H1 (cell line): ENCODE results near the gene RAD50. TPM values are rescaled to one million over a fixed set of nuclear protein-coding genes. Genes with fewer than 3 reads are reported as not detected.
A peak's percentile ranks its signal among the peaks of the same experiment; 100 is the strongest.

Experiments
- CTCF ChIA-PET: fragments of 300-600 bp; sonication (Branson Sonifier 250); formaldehyde crosslinking; loops from one replicate; lab custom pipeline; 2021; ENCODE audit not compliant: partially characterized antibody; lab: Charles Lee
- POLR2A ChIA-PET: fragments of 300-600 bp; sonication (Branson Sonifier 250); formaldehyde crosslinking; loops from one replicate; lab custom pipeline; 2021; ENCODE audit warnings: inconsistent platforms; ENCODE audit not compliant: partially characterized antibody; lab: Charles Lee
- DNase-seq, 2 experiments: peaks; one replicate each; pipeline versions ENCODE4 v3.0.0 to v3.0.0-alpha.2; 2010 to 2022; ENCODE audit warnings: low spot score in 2 of 2, low read depth in 1 of 2, mixed read lengths in 1 of 2
- FAIRE-seq: peaks from 2 replicates; lab custom pipeline; 2011; peaks lifted over from hg19 to GRCh38; lab: Jason Lieb, UNC
- H2AFZ ChIP-seq: 2 replicates; pipeline ENCODE4 v1.8.1; 2012; ENCODE audit warnings: low read length, inconsistent platforms
- H2AK5ac ChIP-seq: 2 replicates; pipeline ENCODE4 v1.6.1; 2013; ENCODE audit warnings: low read depth, low read length
- H2BK120ac ChIP-seq: replicated peaks from 2 replicates; pipeline ENCODE3; 2013; ENCODE audit warnings: low read depth, low read length, inconsistent platforms
- H2BK12ac ChIP-seq: 2 replicates; pipeline ENCODE4 v1.6.1; 2013; ENCODE audit warnings: low read depth, low read length
- H2BK15ac ChIP-seq: 2 replicates; pipeline ENCODE4 v1.6.1; 2013; ENCODE audit warnings: low read length
- H2BK20ac ChIP-seq: 2 replicates; pipeline ENCODE4 v1.6.1; 2013; ENCODE audit warnings: low read length
- H2BK5ac ChIP-seq: 2 replicates; pipeline ENCODE4 v1.6.1; 2013; ENCODE audit warnings: low read depth, low read length
- H3K14ac ChIP-seq: 2 replicates; pipeline ENCODE4 v1.6.1; 2013; ENCODE audit warnings: inconsistent platforms; ENCODE audit not compliant: insufficient read length
- H3K18ac ChIP-seq: 2 replicates; pipeline ENCODE4 v1.6.1; 2013; ENCODE audit warnings: low read length; ENCODE audit errors: extremely low read depth
- H3K23ac ChIP-seq: 2 replicates; pipeline ENCODE4 v1.6.1; 2013; ENCODE audit warnings: inconsistent platforms; ENCODE audit not compliant: insufficient read length
- H3K23me2 ChIP-seq: 2 replicates; pipeline ENCODE4 v1.6.1; 2013; ENCODE audit warnings: low read depth, low read length
- H3K27ac ChIP-seq: 2 replicates; pipeline ENCODE4 v1.6.1; 2011; ENCODE audit warnings: low read depth, low read length, inconsistent platforms
- H3K27me3 ChIP-seq, 4 experiments: replicated peaks in 1 of 4; 1 replicate in 1 of 4; 2 replicates in 3 of 4; pipeline versions ENCODE4 v1.6.1 to v1.8.1; 2011 to 2013; ENCODE audit warnings: low read length in 3 of 4, mild to moderate bottlenecking in 3 of 4, inconsistent platforms in 2 of 4, mixed read lengths in 2 of 4, moderate library complexity in 1 of 4; ENCODE audit not compliant: control insufficient read depth in 3 of 4, insufficient read depth in 3 of 4; ENCODE audit errors: extremely low read depth in 1 of 4
- H3K36me3 ChIP-seq, 4 experiments: 2 replicates each; pipeline versions ENCODE4 v1.6.1 to v1.8.1; 2011 to 2013; ENCODE audit warnings: mild to moderate bottlenecking in 4 of 4, low read length in 3 of 4, moderate library complexity in 2 of 4, control low read depth in 1 of 4, inconsistent platforms in 1 of 4; ENCODE audit not compliant: insufficient read depth in 4 of 4, control insufficient read depth in 2 of 4
- H3K4ac ChIP-seq: replicated peaks from 2 replicates; pipeline ENCODE3; 2013; ENCODE audit warnings: low read length, low read depth, mixed read lengths, inconsistent platforms; ENCODE audit not compliant: insufficient read length
- H3K4me1 ChIP-seq, 4 experiments: replicated peaks in 1 of 4; 1 replicate in 1 of 4; 2 replicates in 3 of 4; pipeline versions ENCODE4 v1.6.1 to v1.8.1; 2011 to 2013; ENCODE audit warnings: low read length in 3 of 4, inconsistent platforms in 2 of 4, mixed read lengths in 1 of 4; ENCODE audit not compliant: insufficient read depth in 4 of 4, control insufficient read depth in 3 of 4
- H3K4me2 ChIP-seq, 2 experiments: 2 replicates each; pipeline versions ENCODE4 v1.6.1 to v1.8.1; 2011 to 2013; ENCODE audit warnings: low read depth in 2 of 2, low read length in 2 of 2, control low read depth in 1 of 2, inconsistent platforms in 1 of 2, mild to moderate bottlenecking in 1 of 2; ENCODE audit not compliant: insufficient read depth in 1 of 2
- H3K4me3 ChIP-seq, 4 experiments: fragments of 200-600, 300-600 bp in 1 of 4; sonication (generic), shearing (Covaris generic), sonication (Bioruptor Twin) in 1 of 4; 2 replicates each; pipeline versions ENCODE4 v1.5.1 to v1.8.1; 2011 to 2016; ENCODE audit warnings: low read length in 4 of 4, low read depth in 3 of 4, control low read depth in 2 of 4, inconsistent platforms in 2 of 4, mild to moderate bottlenecking in 2 of 4, mixed read lengths in 1 of 4, moderate library complexity in 1 of 4; ENCODE audit not compliant: insufficient read depth in 2 of 4; ENCODE audit errors: extremely low read depth in 1 of 4
- H3K56ac ChIP-seq: replicated peaks from 2 replicates; pipeline ENCODE3; 2013; ENCODE audit warnings: low read depth, mild to moderate bottlenecking, mixed read lengths, low read length, inconsistent platforms; ENCODE audit not compliant: insufficient read length
- H3K79me1 ChIP-seq: 2 replicates; pipeline ENCODE4 v1.6.1; 2013; ENCODE audit warnings: low read depth, low read length, control low read depth
- H3K79me2 ChIP-seq, 2 experiments: 2 replicates each; pipeline versions ENCODE4 v1.6.1 to v1.8.1; 2012 to 2013; ENCODE audit warnings: low read length in 2 of 2, mild to moderate bottlenecking in 2 of 2, inconsistent platforms in 1 of 2; ENCODE audit not compliant: insufficient read depth in 2 of 2, control insufficient read depth in 1 of 2
- H3K9ac ChIP-seq, 4 experiments: replicated peaks in 1 of 4; 1 replicate in 1 of 4; 2 replicates in 3 of 4; pipeline versions ENCODE4 v1.6.1 to v1.8.1; 2011 to 2013; ENCODE audit warnings: low read depth in 3 of 4, low read length in 3 of 4, control low read depth in 2 of 4, mild to moderate bottlenecking in 2 of 4, moderate library complexity in 2 of 4, inconsistent platforms in 1 of 4; ENCODE audit errors: extremely low read depth in 1 of 4
- H3K9me3 ChIP-seq, 2 experiments: 2 replicates each; pipeline versions ENCODE4 v1.6.1 to v1.8.1; 2012 to 2013; ENCODE audit warnings: mild to moderate bottlenecking in 2 of 2, moderate library complexity in 2 of 2, control low read depth in 1 of 2, inconsistent platforms in 1 of 2, low read depth in 1 of 2, low read length in 1 of 2, mixed read lengths in 1 of 2; ENCODE audit not compliant: insufficient read depth in 2 of 2
- H4K20me1 ChIP-seq, 2 experiments: replicated peaks in 1 of 2; 2 replicates each; pipeline versions ENCODE3 to v1.8.1; 2011 to 2013; ENCODE audit warnings: inconsistent platforms in 2 of 2, low read length in 2 of 2, mild to moderate bottlenecking in 1 of 2; ENCODE audit not compliant: insufficient read depth in 2 of 2, control insufficient read depth in 1 of 2
- H4K5ac ChIP-seq: 2 replicates; pipeline ENCODE4 v1.6.1; 2013; ENCODE audit warnings: low read length, low read depth, mixed read lengths, inconsistent platforms; ENCODE audit not compliant: insufficient read length
- H4K8ac ChIP-seq: 2 replicates; pipeline ENCODE4 v1.8.0; 2013; ENCODE audit warnings: mild to moderate bottlenecking, moderate library complexity, low read length, inconsistent platforms; ENCODE audit not compliant: insufficient read depth; ENCODE audit errors: extremely low read depth
- H4K91ac ChIP-seq: replicated peaks from 2 replicates; pipeline ENCODE3; 2013; ENCODE audit warnings: low read length, mixed read lengths, inconsistent platforms; ENCODE audit not compliant: insufficient read length
- CTCF ChIP-seq, 3 experiments: IDR thresholded peaks; 1 replicate in 2 of 3; 2 replicates in 1 of 3; pipeline versions ENCODE4 v1.5.1 to v1.6.1; 2011; ENCODE audit warnings: low read length in 3 of 3, mild to moderate bottlenecking in 3 of 3, inconsistent platforms in 2 of 3, low read depth in 1 of 3, moderate library complexity in 1 of 3; ENCODE audit not compliant: insufficient read depth in 1 of 3; ENCODE audit errors: control extremely low read depth in 1 of 3
- EGR1 ChIP-seq: IDR thresholded peaks from 2 replicates; pipeline ENCODE4 v1.6.1; 2011; ENCODE audit warnings: low read depth, low read length, borderline replicate concordance
- GTF2F1 ChIP-seq: IDR thresholded peaks from 2 replicates; pipeline ENCODE4 v1.6.1; 2012; ENCODE audit warnings: low read depth, low read length, improper control_type of control experiment, borderline replicate concordance
- KDM4A ChIP-seq: IDR thresholded peaks from one replicate; pipeline ENCODE4 v1.7.1; 2012; ENCODE audit warnings: low read depth, mild to moderate bottlenecking, moderate library complexity, low read length, inconsistent platforms; ENCODE audit not compliant: severe bottlenecking
- SP4 ChIP-seq: IDR thresholded peaks from 2 replicates; pipeline ENCODE4 v1.6.1; 2012; ENCODE audit warnings: low read length, inconsistent platforms
- WGBS, 2 experiments: shearing (Covaris generic) in 1 of 2; methylation state at CpG; one replicate each; pipeline versions ENCODE4 v1.1.6 to v1.1.7; 2013 to 2015; ENCODE audit warnings: low lambda C conversion rate in 2 of 2, mixed read lengths in 2 of 2, inconsistent platforms in 1 of 2, low coverage in 1 of 2, missing lambda C conversion rate in 1 of 2; ENCODE audit not compliant: insufficient replicate concordance in 2 of 2, insufficient coverage in 1 of 2, insufficient read length in 1 of 2; ENCODE audit errors: extremely low coverage in 1 of 2, missing lambda C conversion rate in 1 of 2; 5-methylcytosine and 5-hydroxymethylcytosine counted together
- polyA plus RNA-seq, 7 experiments: library from polyadenylated mRNA; depleted of rRNA in 3 of 7; stranded (reverse) in 5 of 7; unstranded in 2 of 7; fragments of >200 nt in 5 of 7; fragments of 200-250 nt in 2 of 7; gene quantifications; 1 replicate in 5 of 7; 2 replicates in 1 of 7; 4 replicates in 1 of 7; pipeline versions ENCODE4 v1.2.1 to v1.2.3, GENCODE V29; 2011 to 2013; ENCODE audit warnings: missing spikeins in 2 of 7, mixed read lengths in 2 of 7
- total RNA-seq: library from RNA; stranded (reverse); fragmentation: NEBNext Ultra II Directional; extraction: Animal tissue kit (Norgen Biotek cat#: 25700); gene quantifications from 2 replicates; pipeline ENCODE4 v1.2.1, GENCODE V29; 2021
- TF ChIP-seq, protein P1 (sequence below): IDR thresholded peaks from 2 replicates; pipeline ENCODE4 v1.6.1; 2012; ENCODE audit warnings: low read length, inconsistent platforms

The RAD50 gene
- total and polyA plus RNA-seq, 2 of the 8 experiments (the other 6 are each of a cell fraction or from before 2014, with no cell fraction given) = 10.1 to 39.4 TPM

GRCh38 chr5:132667761-132668705, 111.3 kb downstream of the RAD50 start:
- Histone ChIP-seq H3K4me3 (no peak overlapping the region), H3K23ac (no peak overlapping the region), H2BK12ac (no peak overlapping the region), H3K27ac (no peak overlapping the region), H3K27me3 (no peaks in the 10 kb centered on the region; a peak in 1 of 7 replicates), H2AK5ac (no peak overlapping the region), H4K20me1 (no peaks in the 10 kb centered on the region), H3K4me1 (peaks cover 0 to 3% (median 0%) of the 10 kb centered on the region in 4 experiments; a peak in 1 of 7 replicates), H3K4me2 (no peak overlapping the region), H3K14ac (no peak overlapping the region), H3K36me3 (no peaks in the 10 kb centered on the region), H4K91ac (no peak overlapping the region), H4K5ac (no peak overlapping the region), H3K9me3 (0 out of 4 replicates have a peak, but pooled peaks cover 0 to 3% of the 10 kb centered on the region in 2 experiments), H3K18ac (no peak overlapping the region), H3K9ac (no peak overlapping the region), H2BK15ac (no peak overlapping the region), H3K56ac (no peak overlapping the region), H4K8ac (no peak overlapping the region), H3K4ac (no peak overlapping the region), H3K23me2 (no peaks in the 10 kb centered on the region), H2BK5ac (no peak overlapping the region), H3K79me2 (no peaks in the 10 kb centered on the region), H2AFZ (0 out of 2 replicates have a peak overlapping the region, but pooled peaks have one; percentile 23), H2BK20ac (no peak overlapping the region), H2BK120ac (no peak overlapping the region), H3K79me1 (no peaks in the 10 kb centered on the region)
- no peak for DNase-seq
- FAIRE-seq = no peak
- ChIA-PET CTCF (interaction anchor here (0.9 to 2.2 kb wide), 3 partner anchors 9 to 87 kb away, joined by 3 to 8 read pairs (median 6); no protein-coding TSS in a partner anchor), POLR2A (interaction anchor here (0.6 to 1.3 kb wide), 2 partner anchors 9 to 17 kb away, joined by 3 read pairs; no protein-coding TSS in a partner anchor)
- 87% methylated on average over 22 of the region's 22 CpGs; no CpG with 5 or more reads in 1 of the 2 experiments for WGBS, 2 experiments
- TF ChIP-seq SP4 = no peak
- TF ChIP-seq KDM4A = no peak
- TF ChIP-seq GTF2F1 = no peak
- TF ChIP-seq, protein P1, sequence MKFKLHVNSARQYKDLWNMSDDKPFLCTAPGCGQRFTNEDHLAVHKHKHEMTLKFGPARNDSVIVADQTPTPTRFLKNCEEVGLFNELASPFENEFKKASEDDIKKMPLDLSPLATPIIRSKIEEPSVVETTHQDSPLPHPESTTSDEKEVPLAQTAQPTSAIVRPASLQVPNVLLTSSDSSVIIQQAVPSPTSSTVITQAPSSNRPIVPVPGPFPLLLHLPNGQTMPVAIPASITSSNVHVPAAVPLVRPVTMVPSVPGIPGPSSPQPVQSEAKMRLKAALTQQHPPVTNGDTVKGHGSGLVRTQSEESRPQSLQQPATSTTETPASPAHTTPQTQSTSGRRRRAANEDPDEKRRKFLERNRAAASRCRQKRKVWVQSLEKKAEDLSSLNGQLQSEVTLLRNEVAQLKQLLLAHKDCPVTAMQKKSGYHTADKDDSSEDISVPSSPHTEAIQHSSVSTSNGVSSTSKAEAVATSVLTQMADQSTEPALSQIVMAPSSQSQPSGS = no peak
- TF ChIP-seq CTCF (IDR thresholded peaks at IDR 0.05; ENCODE audit: control extremely low read depth in 1 of 3, insufficient read depth in 1 of 3, low read depth in 1 of 3, low read length in 3 of 3) = no peak
- TF ChIP-seq EGR1 = no peak
